NCI-H1092 (cell line): Measurements from ENCODE around the gene KAT2A.

Experiments used
- DNase-seq: peaks from one replicate; lab custom pipeline; 2025; lab: John Stamatoyannopoulos, UW

The KAT2A gene

DNA sequence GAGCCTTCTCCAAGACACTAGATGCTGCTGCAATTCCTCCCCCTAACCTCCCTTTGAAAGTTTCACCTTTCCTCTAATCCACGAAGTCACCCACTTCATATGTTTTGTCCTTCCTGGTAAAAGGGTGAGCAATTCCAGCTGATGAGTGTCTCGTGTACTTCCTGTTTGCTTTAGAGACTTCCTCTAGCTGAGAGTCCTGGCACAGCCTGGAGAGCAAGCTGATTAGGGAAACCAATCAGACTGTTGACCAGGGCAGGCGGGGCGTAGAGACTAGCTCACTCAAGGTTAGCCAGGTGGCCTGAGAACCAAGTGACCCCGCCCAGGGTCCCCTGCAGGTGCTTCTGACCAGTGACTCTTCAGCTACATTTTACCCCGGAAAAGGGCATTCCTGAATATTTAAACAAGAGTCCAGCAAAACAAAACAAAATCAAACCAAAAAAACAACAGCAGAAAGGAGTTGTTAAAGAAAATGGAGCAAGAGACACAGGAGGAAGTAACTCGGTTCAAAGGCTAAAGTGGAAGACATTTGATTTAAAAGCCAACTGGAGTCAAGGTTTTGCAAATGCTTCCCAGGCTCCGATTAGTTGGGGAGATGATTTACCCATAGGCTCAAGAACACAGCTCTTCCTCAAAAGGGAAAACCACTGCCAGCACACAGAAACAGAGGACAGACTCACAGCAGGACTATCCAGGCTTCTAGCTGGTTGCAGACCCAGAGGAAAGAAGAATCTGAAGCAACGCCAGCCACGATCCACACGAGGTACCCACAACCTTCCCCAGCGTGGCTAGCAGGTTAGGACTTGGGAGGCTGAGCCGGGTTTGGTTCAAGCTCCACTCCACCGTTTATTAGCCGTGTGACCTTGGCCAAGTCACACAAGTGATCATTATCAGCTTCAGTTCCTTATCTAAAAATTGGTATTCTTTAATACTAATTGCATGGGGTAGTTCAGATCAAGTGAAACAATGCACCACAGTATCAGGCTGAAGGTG is 14.8 kb upstream of the KAT2A start:
- DNase-seq: no peak

DNA sequence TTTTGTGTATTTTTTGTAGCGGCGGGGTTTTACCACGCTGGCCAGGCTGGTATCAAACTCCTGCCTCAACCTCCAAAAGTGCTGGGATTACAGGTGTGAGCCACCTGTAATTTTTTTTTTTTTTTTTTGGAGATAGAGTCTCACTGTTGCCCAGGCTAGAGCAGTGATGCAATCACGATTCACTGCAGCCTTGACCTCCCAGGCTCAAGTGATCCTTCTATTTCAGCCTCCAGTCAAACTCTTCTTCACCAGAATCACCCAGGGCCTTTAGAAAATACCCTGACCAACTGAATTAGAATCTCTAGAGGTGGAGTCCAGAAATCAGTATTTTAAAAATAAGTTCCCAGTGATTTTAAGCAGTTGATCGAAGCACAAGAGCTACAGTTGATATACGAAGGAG is 14.0 kb upstream of the KAT2A start:
- no peak for DNase-seq

- DNase-seq: peak; percentile 74
Observed at GRCh38 chr17:42133461-42134041, 12.4 kb upstream of the KAT2A start.

GRCh38 chr17:42132941-42133340 is 11.8 kb upstream of the KAT2A start:
- DNase-seq: no peak

GRCh38 chr17:42131981-42132432 is 10.8 kb upstream of the KAT2A start:
- no peak for DNase-seq

- no peak for DNase-seq
Observed at GRCh38 chr17:42131232-42131631, 10.1 kb upstream of the KAT2A start.

GRCh38 chr17:42130310-42130936 is 9.3 kb upstream of the KAT2A start:
- no peak for DNase-seq

GRCh38 chr17:42129109-42129837 is 8.1 kb upstream of the KAT2A start:
- no peak for DNase-seq

DNA sequence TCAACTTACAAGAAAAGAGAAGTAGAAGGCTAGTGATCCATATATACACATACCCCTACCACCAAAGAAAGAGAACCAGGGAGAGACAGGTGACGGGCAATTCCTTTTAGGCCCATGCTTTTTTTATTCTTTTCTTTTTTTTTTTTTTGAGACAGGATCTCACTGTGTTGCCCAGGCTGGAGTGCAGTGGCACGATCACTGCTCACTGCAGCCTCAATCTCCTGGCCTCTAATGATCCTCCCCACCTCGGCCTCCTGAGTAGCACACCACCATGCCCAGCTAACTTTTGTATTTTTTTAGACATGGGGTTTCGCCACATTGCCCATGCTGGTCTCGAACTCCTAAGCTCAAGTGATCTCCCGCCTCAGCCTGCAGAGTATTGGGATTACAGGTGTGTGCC is 6.2 kb upstream of the KAT2A start:
- no peak for DNase-seq

DNA sequence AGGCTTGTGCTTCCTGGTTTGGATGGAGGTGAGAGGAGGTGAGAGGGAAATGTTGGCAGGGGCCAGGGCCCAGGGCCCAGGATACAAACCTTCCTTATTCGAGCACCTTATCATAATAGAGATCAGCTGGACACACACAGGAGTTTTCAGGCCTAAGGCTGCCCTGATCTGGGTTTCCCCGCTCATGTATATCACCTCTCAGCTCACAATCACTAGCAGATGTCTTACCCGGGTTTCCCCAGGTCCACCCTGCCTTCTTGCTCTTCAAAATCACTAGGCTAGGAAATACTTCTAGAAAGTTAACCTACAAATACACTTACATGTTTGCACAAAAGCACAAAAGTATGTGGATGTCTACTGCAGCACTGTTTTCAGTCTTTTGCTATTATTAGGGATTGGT is 5.7 kb upstream of the KAT2A start:
- no peak for DNase-seq

GRCh38 chr17:42125565-42125964 is 4.4 kb upstream of the KAT2A start:
- DNase-seq: no peak

- DNase-seq: no peak
Observed at GRCh38 chr17:42124256-42124655, 3.1 kb upstream of the KAT2A start.

DNA sequence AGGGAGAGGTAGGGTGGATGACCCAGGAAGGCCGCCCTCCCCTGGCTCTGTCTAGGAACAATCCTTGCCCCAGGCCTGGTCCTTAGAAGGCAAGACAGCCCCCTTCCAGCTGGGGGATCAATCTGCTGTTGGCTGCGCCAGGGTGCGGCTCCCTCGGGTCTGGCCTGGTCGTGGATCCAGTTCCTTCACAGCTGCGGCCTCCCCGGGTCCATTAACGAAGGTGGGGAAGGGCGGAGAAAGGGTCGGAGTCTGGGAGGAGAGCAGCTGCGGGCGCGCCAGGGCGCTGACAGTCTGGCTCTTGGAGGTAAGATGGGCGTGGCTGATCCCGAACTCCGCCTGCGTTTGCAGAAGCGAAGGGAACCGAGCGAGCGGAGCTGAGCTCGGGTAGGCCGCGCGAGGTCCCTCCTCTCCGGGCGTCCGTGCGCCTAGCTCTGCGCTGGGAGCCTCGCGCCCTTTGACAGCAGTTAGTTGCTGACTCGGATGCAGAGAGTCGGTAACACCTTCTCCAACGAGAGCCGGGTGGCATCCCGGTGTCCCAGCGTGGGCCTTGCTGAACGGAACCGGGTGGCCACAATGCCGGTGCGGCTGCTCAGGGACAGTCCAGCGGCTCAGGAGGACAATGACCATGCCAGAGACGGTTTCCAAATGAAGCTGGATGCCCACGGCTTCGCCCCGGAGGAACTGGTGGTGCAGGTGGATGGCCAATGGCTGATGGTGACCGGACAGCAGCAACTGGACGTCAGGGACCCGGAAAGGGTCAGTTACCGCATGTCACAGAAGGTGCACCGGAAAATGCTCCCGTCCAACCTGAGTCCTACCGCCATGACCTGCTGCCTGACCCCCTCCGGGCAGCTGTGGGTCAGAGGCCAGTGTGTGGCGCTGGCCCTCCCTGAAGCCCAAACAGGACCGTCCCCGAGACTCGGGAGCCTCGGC is 1.5 kb upstream of the KAT2A start, which contains the start of gene HSPB9:
HSPB9 (plus strand) TSS at position 434 of the 933 bp plus-strand sequence; CDS start at position 481, 47 bp downstream.
- DNase-seq: no peak

- no peak for DNase-seq
Observed at GRCh38 chr17:42120161-42120769, 902 bp downstream of the KAT2A start.

GRCh38 chr17:42119301-42119700 is 1.9 kb downstream of the KAT2A start:
- DNase-seq: no peak

DNA sequence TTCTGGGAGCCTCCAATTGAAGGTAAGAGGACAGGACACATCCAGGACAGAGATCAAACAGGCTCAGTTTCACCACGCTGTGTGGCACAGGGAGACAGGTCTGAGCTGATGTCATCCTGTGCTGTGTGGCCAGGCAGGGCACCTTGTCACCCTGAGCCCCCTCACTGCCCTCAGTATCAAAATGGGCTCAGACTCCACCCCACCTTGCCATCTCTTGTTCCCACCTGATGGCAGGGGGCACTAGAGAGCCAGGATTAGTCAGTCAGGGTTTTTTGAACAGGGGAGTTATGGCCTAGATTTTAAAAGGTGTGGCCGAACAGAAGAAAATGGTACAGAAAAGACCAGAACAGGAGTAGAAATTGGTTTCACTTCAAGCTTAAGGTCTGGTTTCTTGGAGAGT is 2.6 kb downstream of the KAT2A start:
- no peak for DNase-seq

GRCh38 chr17:42118126-42118510 is 3.0 kb downstream of the KAT2A start:
- DNase-seq: no peak

- DNase-seq: no peak
Observed at GRCh38 chr17:42117397-42118125, 3.6 kb downstream of the KAT2A start.

GRCh38 chr17:42116705-42117396 is 4.3 kb downstream of the KAT2A start:
- DNase-seq: peak; percentile 69
